Ishikawa (cell line): ENCODE measurements around the gene ANKRD34B.

ENCODE experiments used
- CEBPB ChIP-seq: IDR thresholded peaks from 2 replicates; pipeline ENCODE4 v1.6.1; 2012
- CREB1 ChIP-seq: IDR thresholded peaks from 2 replicates; pipeline ENCODE4 v1.6.1; 2012; ENCODE audit warnings: low read depth
- EGR1 ChIP-seq: IDR thresholded peaks from 2 replicates; pipeline ENCODE4 v1.6.1; 2012
- EP300 ChIP-seq: IDR thresholded peaks from 2 replicates; pipeline ENCODE4 v1.6.1; 2012; ENCODE audit warnings: borderline replicate concordance
- FOXM1 ChIP-seq: IDR thresholded peaks from 2 replicates; pipeline ENCODE4 v1.6.1; 2012; ENCODE audit warnings: low read depth, borderline replicate concordance
- MAX ChIP-seq: IDR thresholded peaks from 2 replicates; pipeline ENCODE4 v1.6.1; 2012
- NFIC ChIP-seq: IDR thresholded peaks from 2 replicates; pipeline ENCODE4 v1.6.1; 2012
- RAD21 ChIP-seq: IDR thresholded peaks from 2 replicates; pipeline ENCODE4 v1.6.1; 2012; ENCODE audit warnings: low read depth
- REST ChIP-seq: IDR thresholded peaks from 2 replicates; pipeline ENCODE4 v1.6.1; 2012; ENCODE audit warnings: low read depth, mild to moderate bottlenecking
- TAF1 ChIP-seq: IDR thresholded peaks from 2 replicates; pipeline ENCODE4 v1.6.1; 2012; ENCODE audit warnings: low read depth, mild to moderate bottlenecking
- TCF12 ChIP-seq: IDR thresholded peaks from 2 replicates; pipeline ENCODE4 v1.6.1; 2012; ENCODE audit warnings: low read depth
- TEAD4 ChIP-seq: IDR thresholded peaks from 2 replicates; pipeline ENCODE4 v1.6.1; 2012
- USF1 ChIP-seq: IDR thresholded peaks from 2 replicates; pipeline ENCODE4 v1.6.1; 2012
- YY1 ChIP-seq: IDR thresholded peaks from 2 replicates; pipeline ENCODE4 v1.6.1; 2012; ENCODE audit warnings: low read depth
- ZBTB7A ChIP-seq: IDR thresholded peaks from 2 replicates; pipeline ENCODE4 v1.6.1; 2012; ENCODE audit warnings: low read depth

Gene ANKRD34B

GRCh38 chr5:80541392-80541791 is 28.7 kb downstream of the ANKRD34B start:
- TF ChIP-seq ZBTB7A (no peak), TCF12 (no peak), USF1 (no peak), TAF1 (no peak), FOXM1 (no peak), REST (no peak), YY1 (no peak), NFIC (no peak), CEBPB (no peak), RAD21 (no peak), TEAD4 (no peak), CREB1 (no peak), MAX (no peak), EGR1 (no peak), EP300 (no peak)

- TF ChIP-seq RAD21, result no peak
- no peak for TF ChIP-seq FOXM1
- no peak for TF ChIP-seq REST
- no peak for TF ChIP-seq TAF1
- TF ChIP-seq CREB1, result no peak
- TF ChIP-seq EP300, result no peak
- TF ChIP-seq CEBPB, result no peak
These were observed 29.4 kb downstream of the ANKRD34B start for GRCh38 chr5:80540691-80541090.

- TF ChIP-seq REST (no peak), RAD21 (no peak), NFIC (no peak), TEAD4 (no peak), EP300 (no peak), CREB1 (no peak), TAF1 (no peak), MAX (no peak), YY1 (no peak), TCF12 (no peak), USF1 (no peak)
These were observed 53.3 kb downstream of the ANKRD34B start for GRCh38 chr5:80516826-80517225.

GRCh38 chr5:80509362-80509761 is 60.7 kb downstream of the ANKRD34B start:
- TF ChIP-seq RAD21 (no peak), NFIC (no peak), FOXM1 (no peak), MAX (no peak), TAF1 (no peak), CEBPB (no peak), ZBTB7A (no peak), CREB1 (no peak), EGR1 (no peak), REST (no peak), TCF12 (no peak), YY1 (no peak), TEAD4 (no peak)
